ENCODE results near the gene EDEM1.

EDEM1 gene

GRCh38 chr3:5231487-5231886 lies 44.0 kb downstream of the EDEM1 start:
- no peaks in the 10 kb centered on the region for H3K27me3 ChIP-seq (ENCODE audit: insufficient read depth, poor library complexity, severe bottlenecking)
- TF ChIP-seq CTCF (IDR thresholded peaks at IDR 0.05; ENCODE audit: poor library complexity, severe bottlenecking) = no peak
- H3K36me3 ChIP-seq (ENCODE audit: low read depth) = no peaks in the 10 kb centered on the region
- ATAC-seq (ENCODE audit: low read depth) = no peak
- H3K4me3 ChIP-seq (ENCODE audit: severe bottlenecking) = no peak overlapping the region
- peaks cover 2% of the 10 kb centered on the region for H3K9me3 ChIP-seq (ENCODE audit: severe bottlenecking)
- no peaks in the 10 kb centered on the region for H3K4me1 ChIP-seq (ENCODE audit: insufficient read depth, poor library complexity, severe bottlenecking)
- H3K27ac ChIP-seq (ENCODE audit: poor library complexity, severe bottlenecking) = no peak overlapping the region
- no peak for DNase-seq (ENCODE audit: low spot score)

- no peaks in the 10 kb centered on the region for H3K27me3 ChIP-seq (ENCODE audit: insufficient read depth, poor library complexity, severe bottlenecking)
- H3K36me3 ChIP-seq (ENCODE audit: low read depth) = no peaks in the 10 kb centered on the region
- TF ChIP-seq CTCF (IDR thresholded peaks at IDR 0.05; ENCODE audit: poor library complexity, severe bottlenecking) = peak; percentile 24
- DNase-seq (ENCODE audit: low spot score) = no peak
- no peak overlapping the region for H3K4me3 ChIP-seq (ENCODE audit: severe bottlenecking)
- H3K9me3 ChIP-seq (ENCODE audit: severe bottlenecking) = no peaks in the 10 kb centered on the region
- ATAC-seq (ENCODE audit: low read depth) = no peak
- H3K27ac ChIP-seq (ENCODE audit: poor library complexity, severe bottlenecking) = peak overlapping the region; percentile 43
- no peaks in the 10 kb centered on the region for H3K4me1 ChIP-seq (ENCODE audit: insufficient read depth, poor library complexity, severe bottlenecking)
Observed at GRCh38 chr3:5232570-5232969, 45.1 kb downstream of the EDEM1 start.

- Histone ChIP-seq H3K9me3 (ENCODE audit: severe bottlenecking) (no peaks in the 10 kb centered on the region), H3K27ac (ENCODE audit: poor library complexity, severe bottlenecking) (peak overlapping the region; percentile 43), H3K4me1 (ENCODE audit: insufficient read depth, poor library complexity, severe bottlenecking) (no peaks in the 10 kb centered on the region), H3K27me3 (ENCODE audit: insufficient read depth, poor library complexity, severe bottlenecking) (no peaks in the 10 kb centered on the region), H3K36me3 (ENCODE audit: low read depth) (no peaks in the 10 kb centered on the region), H3K4me3 (ENCODE audit: severe bottlenecking) (no peak overlapping the region)
- ATAC-seq (ENCODE audit: low read depth) (no peak), DNase-seq (ENCODE audit: low spot score) (no peak)
- TF ChIP-seq CTCF (IDR thresholded peaks at IDR 0.05; ENCODE audit: poor library complexity, severe bottlenecking) = no peak
Observed at GRCh38 chr3:5233026-5233425, 45.5 kb downstream of the EDEM1 start.

- no peak for ATAC-seq (ENCODE audit: low read depth)
- Histone ChIP-seq H3K4me1 (ENCODE audit: insufficient read depth, poor library complexity, severe bottlenecking) (no peaks in the 10 kb centered on the region), H3K4me3 (ENCODE audit: severe bottlenecking) (no peak overlapping the region), H3K27ac (ENCODE audit: poor library complexity, severe bottlenecking) (no peak overlapping the region), H3K9me3 (ENCODE audit: severe bottlenecking) (no peaks in the 10 kb centered on the region), H3K27me3 (ENCODE audit: insufficient read depth, poor library complexity, severe bottlenecking) (no peaks in the 10 kb centered on the region), H3K36me3 (ENCODE audit: low read depth) (no peaks in the 10 kb centered on the region)
- no peak for TF ChIP-seq CTCF (IDR thresholded peaks at IDR 0.05; ENCODE audit: poor library complexity, severe bottlenecking)
- no peak for DNase-seq (ENCODE audit: low spot score)
Observed at GRCh38 chr3:5235655-5236054, 48.1 kb downstream of the EDEM1 start.

GRCh38 chr3:5238545-5238944 lies 51.0 kb downstream of the EDEM1 start:
- DNase-seq (ENCODE audit: low spot score) = no peak
- no peak for TF ChIP-seq CTCF (IDR thresholded peaks at IDR 0.05; ENCODE audit: poor library complexity, severe bottlenecking)
- Histone ChIP-seq H3K4me3 (ENCODE audit: severe bottlenecking) (no peak overlapping the region), H3K4me1 (ENCODE audit: insufficient read depth, poor library complexity, severe bottlenecking) (no peaks in the 10 kb centered on the region), H3K9me3 (ENCODE audit: severe bottlenecking) (no peaks in the 10 kb centered on the region), H3K27me3 (ENCODE audit: insufficient read depth, poor library complexity, severe bottlenecking) (no peaks in the 10 kb centered on the region), H3K27ac (ENCODE audit: poor library complexity, severe bottlenecking) (no peak overlapping the region), H3K36me3 (ENCODE audit: low read depth) (no peaks in the 10 kb centered on the region)
- ATAC-seq (ENCODE audit: low read depth) = peak; percentile 21; the same call in 2 of the 3 replicates
